ENCODE data around the gene RHBDD2. TPM values are rescaled to one million over a fixed set of nuclear protein-coding genes. Genes with fewer than 3 reads are reported as not detected.
"Not testable (repeated sequence)": the region's sequence is repeated elsewhere in the genome, so short reads cannot be mapped to it uniquely, and the experiment has no call there.

RHBDD2 gene
- total and polyA plus RNA-seq, 10 of the 15 experiments (the other 5 are each of a cell fraction or from before 2014, with no cell fraction given) = 3.9 to 39.8 (median 16.9) TPM

GRCh38 chr7:75854233-75854632 is 24.6 kb upstream of the RHBDD2 start:
- no TSS peak for BruUV-seq (replicated peaks)
- H3K36me3 ChIP-seq (ENCODE audit: control insufficient read depth in 2 of 2, insufficient read depth in 2 of 2, low read length in 1 of 2) = no peaks in the 10 kb centered on the region
- H3K9me3 ChIP-seq (replicated peaks; ENCODE audit: control insufficient read depth, insufficient read depth, low read length) = no peaks in the 10 kb centered on the region
- H3K79me2 ChIP-seq (ENCODE audit: control insufficient read depth, insufficient read depth, low read length) = no peaks in the 10 kb centered on the region
- ATAC-seq (no peak), FAIRE-seq (no peak), DNase-seq (ENCODE audit: low read depth, low spot score) (no peak)
- no peak overlapping the region for H3K9ac ChIP-seq (ENCODE audit: control insufficient read depth, insufficient read depth, low read length)
- SMC1A ChIA-PET (ENCODE audit: uncharacterized antibody, unreplicated experiment) = interaction anchor here (1.3 kb wide), 1 partner anchor 166 kb away, joined by 4 read pairs; no protein-coding TSS in a partner anchor
- H4K20me1 ChIP-seq (ENCODE audit: control insufficient read depth, insufficient read depth) = no peaks in the 10 kb centered on the region
- no peak overlapping the region for H3K27ac ChIP-seq (ENCODE audit: control insufficient read depth, insufficient read depth)
- in situ Hi-C loops (cut with MboI) (no loop called here), intact Hi-C loops (cut with micrococcal nuclease; ENCODE audit: unreplicated experiment) (no loop called here)
- no peaks in the 10 kb centered on the region for H3K4me1 ChIP-seq (ENCODE audit: control insufficient read depth, insufficient read depth, low read length)
- H3K4me2 ChIP-seq (ENCODE audit: control insufficient read depth, insufficient read depth) = no peak overlapping the region
- no peak overlapping the region for H3K4me3 ChIP-seq
- no peaks in the 10 kb centered on the region for H3K27me3 ChIP-seq (replicated peaks in 1 of 2; ENCODE audit: control insufficient read depth in 2 of 2, insufficient read depth in 2 of 2, low read length in 1 of 2)
- RAD21 ChIA-PET (ENCODE audit: unreplicated experiment) = no interaction called here
- CTCF ChIA-PET = no interaction called here
- POLR2A ChIA-PET = no interaction called here
- TF ChIP-seq IRF5 (IDR thresholded peaks at IDR 0.05; ENCODE audit: borderline replicate concordance) (no peak), CEBPB (IDR thresholded peaks at IDR 0.05; ENCODE audit: borderline replicate concordance in 1 of 2, low read depth in 2 of 2, low read length in 2 of 2) (no peak), BHLHE40 (IDR thresholded peaks at IDR 0.05; ENCODE audit: borderline replicate concordance in 1 of 2, low read depth in 2 of 2, low read length in 1 of 2) (no peak), PML (IDR thresholded peaks at IDR 0.05; ENCODE audit: low read length) (no peak), EGR1 (IDR thresholded peaks at IDR 0.05; ENCODE audit: borderline replicate concordance in 1 of 2, low read depth in 2 of 2, low read length in 2 of 2) (no peak), EED (IDR thresholded peaks at IDR 0.05; ENCODE audit: low read depth) (no peak), SIN3A (IDR thresholded peaks at IDR 0.05; ENCODE audit: low read depth, low read length) (no peak), MYC (IDR thresholded peaks at IDR 0.05; ENCODE audit: insufficient read depth, insufficient read length, insufficient replicate concordance, low read length, severe bottlenecking) (no peak), LARP7 (IDR thresholded peaks at IDR 0.05) (no peak), CHD1 (IDR thresholded peaks at IDR 0.05; ENCODE audit: low read depth, low read length) (no peak), KDM1A (IDR thresholded peaks at IDR 0.05; ENCODE audit: borderline replicate concordance) (no peak), NFIC (IDR thresholded peaks at IDR 0.05; ENCODE audit: low read depth, low read length) (no peak), KLF5 (IDR thresholded peaks at IDR 0.05; ENCODE audit: partially characterized antibody) (no peak), ZNF274 (IDR thresholded peaks at IDR 0.05; ENCODE audit: insufficient read depth, insufficient read length) (no peak)
- no peak overlapping the region for H2AFZ ChIP-seq (ENCODE audit: control insufficient read depth, low read depth, low read length)
- 67% methylated on average over 5 of the region's 5 CpGs for WGBS (ENCODE audit: insufficient coverage, insufficient replicate concordance, low lambda C conversion rate, missing lambda C conversion rate)

DNA sequence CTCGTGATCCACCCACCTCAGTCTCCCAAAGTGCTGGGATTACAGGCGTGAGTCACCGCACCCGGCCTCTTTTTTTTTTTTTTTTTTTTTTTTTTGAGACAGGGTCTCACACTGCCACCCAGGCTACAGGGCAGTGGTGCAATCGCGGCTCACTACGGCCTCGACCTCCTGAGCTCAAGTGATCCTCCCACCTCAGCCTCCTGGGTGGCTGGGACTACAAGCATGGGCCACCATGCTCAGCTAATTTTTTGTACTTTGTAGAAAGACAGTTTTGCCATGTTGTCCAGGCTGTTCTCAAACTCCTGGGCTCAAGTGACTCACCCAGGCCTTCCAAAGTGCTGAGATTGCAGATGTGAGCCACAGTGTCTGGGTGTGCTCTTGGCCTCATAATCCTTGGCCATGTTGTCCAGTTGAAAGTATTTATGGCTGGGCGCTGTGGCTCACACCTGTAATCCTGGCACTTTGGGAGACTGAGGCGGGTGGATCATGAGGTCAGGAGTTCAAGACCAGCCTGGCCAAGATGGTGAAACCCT is 24.0 kb upstream of the RHBDD2 start:
- 74% methylated on average over 10 of the region's 10 CpGs for whole genome bisulfite sequencing (ENCODE audit: insufficient coverage, insufficient replicate concordance, low lambda C conversion rate, missing lambda C conversion rate)
- CTCF ChIA-PET; H3K27ac ChIP-seq (ENCODE audit: control insufficient read depth, insufficient read depth); DNase-seq (ENCODE audit: low read depth, low spot score); H3K4me1 ChIP-seq (ENCODE audit: control insufficient read depth, insufficient read depth, low read length); intact Hi-C loops (cut with micrococcal nuclease; ENCODE audit: unreplicated experiment); in situ Hi-C loops (cut with MboI); H3K9ac ChIP-seq (ENCODE audit: control insufficient read depth, insufficient read depth, low read length); H3K36me3 ChIP-seq (ENCODE audit: control insufficient read depth in 2 of 2, insufficient read depth in 2 of 2, low read length in 1 of 2); BruUV-seq (replicated peaks); H3K27me3 ChIP-seq (replicated peaks in 1 of 2; ENCODE audit: control insufficient read depth in 2 of 2, insufficient read depth in 2 of 2, low read length in 1 of 2); H2AFZ ChIP-seq (ENCODE audit: control insufficient read depth, low read depth, low read length); RAD21 ChIA-PET (ENCODE audit: unreplicated experiment); H3K9me3 ChIP-seq (replicated peaks; ENCODE audit: control insufficient read depth, insufficient read depth, low read length); H3K4me2 ChIP-seq (ENCODE audit: control insufficient read depth, insufficient read depth); H3K79me2 ChIP-seq (ENCODE audit: control insufficient read depth, insufficient read depth, low read length); FAIRE-seq; POLR2A ChIA-PET; ATAC-seq; H4K20me1 ChIP-seq (ENCODE audit: control insufficient read depth, insufficient read depth); H3K4me3 ChIP-seq: not testable (repeated sequence)
- SMC1A ChIA-PET (ENCODE audit: uncharacterized antibody, unreplicated experiment) = interaction anchor here (1.3 kb wide), 1 partner anchor 165 kb away, joined by 4 read pairs; no protein-coding TSS in a partner anchor

All from GM12878 (cell line).